GM18858 (cell line): ENCODE measurements around the gene TRIM29.

Source experiments
- ATAC-seq: cut with Tn5 transposase; IDR thresholded peaks from one replicate; pipeline ENCODE4 v1.9.1; 2021; ENCODE audit not compliant: unreplicated experiment

TRIM29 gene

DNA sequence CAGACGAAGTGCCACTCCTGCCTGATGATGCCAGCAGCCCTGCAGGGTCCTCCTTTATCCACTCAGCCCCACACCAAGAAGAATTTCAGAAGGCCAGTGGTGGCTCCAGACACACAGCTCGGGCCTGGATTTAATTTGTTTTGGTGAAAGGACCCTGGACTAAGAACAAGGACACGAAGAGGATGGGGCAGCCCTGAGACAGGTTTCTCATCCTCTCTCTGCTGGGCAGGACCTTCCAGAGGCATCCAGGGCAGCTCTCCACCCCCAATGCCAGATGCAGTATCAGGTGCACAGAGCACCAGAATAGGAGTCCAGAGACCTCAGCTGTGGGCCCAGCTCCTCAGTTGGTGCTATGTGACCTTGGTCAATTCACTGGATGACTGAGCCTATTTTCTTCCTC, 72.0 kb downstream of the TRIM29 start:
- ATAC-seq: no peak

DNA sequence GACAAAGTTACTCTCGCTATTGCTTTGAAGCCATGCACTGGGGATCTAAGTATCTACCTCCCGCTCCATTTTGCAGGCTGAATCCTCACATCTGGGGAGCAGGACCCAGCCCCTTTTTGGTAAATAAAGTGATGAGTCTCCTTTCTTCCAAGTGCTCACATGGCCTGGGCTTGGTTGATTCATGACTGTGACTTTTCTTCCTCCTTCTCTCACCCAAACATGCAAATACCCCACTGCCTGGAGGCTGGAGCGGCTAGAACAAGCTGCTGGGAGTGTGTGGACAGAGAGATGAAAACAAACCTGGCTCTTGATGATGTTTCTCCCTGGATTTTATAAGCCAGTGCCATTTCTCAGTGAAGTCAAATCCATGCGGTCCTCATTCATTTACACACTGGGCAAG, 72.7 kb downstream of the TRIM29 start:
- ATAC-seq: no peak

DNA sequence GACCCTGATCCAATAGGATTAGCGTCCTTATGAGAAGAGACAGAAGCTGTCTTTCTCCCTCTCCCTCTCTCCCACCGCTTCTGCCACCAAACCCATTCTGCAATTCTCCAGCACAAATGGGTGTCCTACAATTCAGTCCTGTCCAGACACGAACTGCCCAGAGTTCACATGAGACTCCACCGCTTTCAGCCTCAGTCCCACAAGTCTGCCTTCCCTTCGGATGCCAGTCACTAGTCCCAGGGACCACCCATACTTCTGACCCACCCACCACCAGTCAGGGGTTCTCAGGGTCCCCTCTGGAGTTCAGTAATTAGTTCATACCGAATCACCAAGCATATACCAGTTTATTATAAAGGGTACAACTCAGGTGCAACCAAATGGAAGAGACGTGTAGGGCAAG, 73.6 kb downstream of the TRIM29 start:
- no peak for ATAC-seq

DNA sequence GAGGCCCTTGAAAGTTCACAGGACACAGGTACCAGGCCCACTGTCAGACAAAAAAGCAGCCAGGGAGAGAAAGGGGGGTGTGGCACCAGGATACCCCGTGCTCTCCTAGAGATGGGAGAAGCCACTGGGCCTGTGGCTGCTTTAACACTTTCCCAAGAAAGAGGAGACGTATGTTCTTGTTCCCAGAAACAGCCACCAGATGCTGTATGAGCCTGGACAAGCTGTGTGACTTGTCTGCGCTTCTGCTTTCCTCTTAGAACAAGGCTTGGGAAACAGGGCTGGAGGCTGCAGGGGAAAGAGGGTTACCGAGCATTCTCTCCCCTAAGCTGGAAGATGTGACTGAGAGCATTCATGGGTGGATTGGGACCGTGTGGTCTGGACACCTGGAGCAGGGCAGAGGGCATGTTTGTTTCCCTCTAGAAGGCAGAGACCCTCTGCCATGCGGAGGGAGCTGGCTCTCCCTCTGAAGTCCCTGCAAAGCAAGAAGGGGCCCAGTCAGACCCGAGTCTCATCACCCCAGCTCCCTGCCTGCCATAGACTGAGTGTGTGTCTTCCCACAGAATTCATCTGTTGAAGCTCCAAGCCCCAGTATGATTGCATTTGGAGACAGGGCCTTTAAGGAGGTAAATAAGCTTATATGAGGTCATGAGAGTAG, 74.1 kb downstream of the TRIM29 start:
- no peak for ATAC-seq

DNA sequence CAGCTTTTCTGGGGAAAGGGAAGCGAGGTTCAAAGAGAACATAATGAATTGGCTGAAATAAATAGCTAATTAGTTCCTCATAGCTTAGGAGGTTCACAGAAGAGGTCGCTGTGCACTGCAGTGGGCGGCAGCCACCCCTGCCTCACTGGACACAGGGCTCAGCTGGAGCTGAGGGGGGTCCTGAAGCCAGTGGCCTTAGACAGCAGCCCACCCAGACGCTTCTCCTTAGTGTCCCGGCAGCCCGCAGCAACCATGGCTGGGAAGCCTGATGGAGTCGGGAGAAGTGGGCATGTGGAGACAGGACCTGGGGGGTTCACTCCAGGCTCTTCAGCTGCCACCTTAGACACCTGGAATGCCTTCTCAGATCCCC, 75.4 kb downstream of the TRIM29 start:
- ATAC-seq: no peak

DNA sequence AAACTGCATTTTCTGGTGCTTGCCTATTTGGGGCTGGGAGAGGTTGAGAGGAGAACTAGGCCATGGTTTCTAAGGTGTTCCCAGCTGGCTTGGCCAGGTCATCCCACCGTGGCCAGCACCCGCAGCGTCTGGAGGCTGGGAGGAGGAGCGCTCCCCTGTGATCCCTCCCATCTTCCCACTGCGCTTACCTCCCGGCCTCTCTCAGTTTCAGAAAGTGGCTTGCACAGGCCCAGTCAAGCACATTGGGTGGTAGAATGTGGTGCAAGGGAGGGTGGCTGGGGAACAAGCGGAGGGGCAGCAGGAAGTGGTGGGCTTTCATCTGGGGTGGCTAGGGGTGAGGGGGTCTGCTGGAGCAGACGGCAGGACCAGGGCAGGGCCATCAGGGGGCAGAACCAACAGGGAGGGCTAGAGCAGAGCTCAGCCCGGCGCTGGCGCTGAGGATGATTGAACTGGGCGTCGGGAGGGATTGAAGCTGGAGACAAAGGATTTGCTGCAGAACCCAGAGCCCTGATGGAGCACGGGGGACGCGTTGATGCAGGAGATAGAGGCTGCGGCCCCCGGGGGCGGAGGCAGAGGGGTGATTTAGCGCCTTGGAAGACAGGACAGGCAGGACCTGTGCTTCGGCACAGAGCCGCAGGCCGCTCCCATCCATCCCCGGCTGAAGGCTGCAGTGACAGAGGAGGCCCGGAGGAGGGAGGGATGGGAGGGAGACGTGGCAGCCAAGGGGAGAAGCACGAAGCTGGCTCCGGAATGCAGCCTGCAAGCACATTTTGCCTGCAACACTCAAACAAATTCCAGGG, 76.0 kb downstream of the TRIM29 start:
- no peak for ATAC-seq
